WTC11 (cell line): Measurements from ENCODE around the gene GPR34.

Source experiments
- ATF2 ChIP-seq: sonication (generic); formaldehyde crosslinking; IDR thresholded peaks from 2 replicates; pipeline ENCODE4 v1.8.1; 2022; ENCODE audit warnings: low read depth, missing genetic modification reagents, borderline replicate concordance
- ATF3 ChIP-seq: sonication (generic); formaldehyde crosslinking; conservative IDR thresholded peaks from 2 replicates; pipeline ENCODE4 v1.8.1; 2022; ENCODE audit warnings: mild to moderate bottlenecking, missing genetic modification reagents
- CREB1 ChIP-seq: sonication (generic); formaldehyde crosslinking; IDR thresholded peaks from 2 replicates; pipeline ENCODE4 v1.8.0; 2023; ENCODE audit warnings: mild to moderate bottlenecking, missing genetic modification reagents
- ESRRA ChIP-seq: sonication (generic); formaldehyde crosslinking; IDR thresholded peaks from 2 replicates; pipeline ENCODE4 v1.8.1; 2022; ENCODE audit warnings: mild to moderate bottlenecking, missing genetic modification reagents, borderline replicate concordance
- ETV6 ChIP-seq: sonication (generic); formaldehyde crosslinking; IDR thresholded peaks from 2 replicates; pipeline ENCODE4 v1.8.1; 2022; ENCODE audit warnings: mild to moderate bottlenecking, missing genetic modification reagents
- FOXK1 ChIP-seq: sonication (generic); formaldehyde crosslinking; IDR thresholded peaks from 2 replicates; pipeline ENCODE4 v1.8.0; 2022; ENCODE audit warnings: mild to moderate bottlenecking, moderate library complexity, missing genetic modification reagents
- JUN ChIP-seq: sonication (generic); formaldehyde crosslinking; IDR thresholded peaks from 2 replicates; pipeline ENCODE4 v1.8.0; 2023; ENCODE audit warnings: mild to moderate bottlenecking, missing genetic modification reagents
- KAT7 ChIP-seq: sonication (generic); formaldehyde crosslinking; IDR thresholded peaks from 2 replicates; pipeline ENCODE4 v1.8.1; 2023; ENCODE audit warnings: missing genetic modification reagents, mild to moderate bottlenecking, borderline replicate concordance
- NFE2L1 ChIP-seq: sonication (generic); formaldehyde crosslinking; IDR thresholded peaks from 2 replicates; pipeline ENCODE4 v1.8.1; 2023; ENCODE audit warnings: missing genetic modification reagents
- NFYB ChIP-seq: sonication (generic); formaldehyde crosslinking; conservative IDR thresholded peaks from 2 replicates; pipeline ENCODE4 v1.8.0; 2022; ENCODE audit warnings: low read depth, missing genetic modification reagents
- RELA ChIP-seq: sonication (generic); formaldehyde crosslinking; IDR thresholded peaks from 2 replicates; pipeline ENCODE4 v1.8.1; 2022; ENCODE audit warnings: missing genetic modification reagents, mild to moderate bottlenecking, borderline replicate concordance
- TEAD1 ChIP-seq: sonication (generic); formaldehyde crosslinking; IDR thresholded peaks from 2 replicates; pipeline ENCODE4 v1.8.0; 2022; ENCODE audit warnings: mild to moderate bottlenecking, missing genetic modification reagents
- ZSCAN18 ChIP-seq: fragments of 250-450 bp; sonication (Bioruptor Pico); IDR thresholded peaks from 2 replicates; pipeline ENCODE4 v2.1.2; 2022; ENCODE audit warnings: mild to moderate bottlenecking, moderate library complexity
- TF ChIP-seq, protein P1 (sequence below): fragments of 200-600 bp; IDR thresholded peaks from 2 replicates; pipeline ENCODE4 v1.8.0; 2022; ENCODE audit warnings: antibody characterized with exemption

DNA sequence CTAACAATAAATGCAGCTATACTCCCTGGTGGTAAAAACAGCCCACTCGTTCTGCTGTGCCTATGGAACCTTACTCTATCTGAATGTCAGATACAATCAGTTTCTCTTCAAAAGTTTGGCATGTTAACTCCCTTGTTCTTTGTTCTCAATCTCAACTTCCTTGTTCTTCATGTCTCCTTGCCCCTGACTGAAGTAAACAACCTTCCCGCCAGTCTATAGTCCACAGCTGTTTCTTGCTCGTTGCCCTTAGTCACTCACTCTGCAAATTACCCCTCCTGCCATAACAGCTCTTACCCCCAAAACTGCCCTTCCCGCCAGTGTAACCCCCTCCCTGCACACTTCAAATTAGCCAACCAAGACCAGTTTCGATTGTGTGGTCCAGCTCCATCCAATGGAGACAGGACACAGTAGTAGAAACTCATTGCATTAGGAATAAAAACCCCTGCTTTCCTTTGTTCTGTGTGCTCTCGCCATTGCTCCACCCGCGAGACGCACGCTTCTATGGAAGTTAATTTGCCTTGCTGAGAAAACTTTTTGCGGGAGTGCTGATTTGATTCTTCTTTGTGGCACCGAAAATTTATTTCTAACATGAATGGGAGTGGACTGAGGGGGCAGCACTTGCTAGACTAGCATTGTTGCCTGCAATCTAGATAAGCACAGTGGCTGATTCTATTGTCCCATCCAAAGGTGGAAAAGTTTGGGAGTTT, 28.1 kb downstream of the GPR34 start:
- TF ChIP-seq CREB1 (CRISPR knock-in tag), result no peak
- TF ChIP-seq, protein P1, sequence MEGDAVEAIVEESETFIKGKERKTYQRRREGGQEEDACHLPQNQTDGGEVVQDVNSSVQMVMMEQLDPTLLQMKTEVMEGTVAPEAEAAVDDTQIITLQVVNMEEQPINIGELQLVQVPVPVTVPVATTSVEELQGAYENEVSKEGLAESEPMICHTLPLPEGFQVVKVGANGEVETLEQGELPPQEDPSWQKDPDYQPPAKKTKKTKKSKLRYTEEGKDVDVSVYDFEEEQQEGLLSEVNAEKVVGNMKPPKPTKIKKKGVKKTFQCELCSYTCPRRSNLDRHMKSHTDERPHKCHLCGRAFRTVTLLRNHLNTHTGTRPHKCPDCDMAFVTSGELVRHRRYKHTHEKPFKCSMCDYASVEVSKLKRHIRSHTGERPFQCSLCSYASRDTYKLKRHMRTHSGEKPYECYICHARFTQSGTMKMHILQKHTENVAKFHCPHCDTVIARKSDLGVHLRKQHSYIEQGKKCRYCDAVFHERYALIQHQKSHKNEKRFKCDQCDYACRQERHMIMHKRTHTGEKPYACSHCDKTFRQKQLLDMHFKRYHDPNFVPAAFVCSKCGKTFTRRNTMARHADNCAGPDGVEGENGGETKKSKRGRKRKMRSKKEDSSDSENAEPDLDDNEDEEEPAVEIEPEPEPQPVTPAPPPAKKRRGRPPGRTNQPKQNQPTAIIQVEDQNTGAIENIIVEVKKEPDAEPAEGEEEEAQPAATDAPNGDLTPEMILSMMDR, result no peak
- no peak for TF ChIP-seq JUN
- no peak for TF ChIP-seq FOXK1
- TF ChIP-seq ATF2 (CRISPR knock-in tag), result no peak
- no peak for TF ChIP-seq NFYB (CRISPR knock-in tag)
- no peak for TF ChIP-seq ESRRA
- TF ChIP-seq ETV6 (CRISPR knock-in tag), result no peak
- TF ChIP-seq NFE2L1 (CRISPR knock-in tag), result no peak
- no peak for TF ChIP-seq ATF3 (CRISPR knock-in tag)
- no peak for TF ChIP-seq TEAD1 (CRISPR knock-in tag)
- no peak for TF ChIP-seq ZSCAN18 (CRISPR knock-in tag)
- no peak for TF ChIP-seq KAT7 (CRISPR knock-in tag)
- no peak for TF ChIP-seq RELA
